K562 (cell line): ENCODE measurements around the gene KPNA1. TPM values are rescaled to one million over a fixed set of nuclear protein-coding genes. Genes with fewer than 3 reads are reported as not detected.

Experiments used
- ADNP ChIP-seq: fragments of 200-800 bp; sonication (Bioruptor generic); IDR thresholded peaks from 2 replicates; pipeline ENCODE4 v1.6.1; 2016; ENCODE audit warnings: missing genetic modification characterization, missing compliant biosample characterization
- BACH1 ChIP-seq: fragments of 200-800 bp; sonication (Bioruptor generic); IDR thresholded peaks from 2 replicates; pipeline ENCODE4 v1.6.1; 2016; ENCODE audit warnings: missing genetic modification characterization, missing compliant biosample characterization
- CCNT2 ChIP-seq: IDR thresholded peaks from 2 replicates; pipeline ENCODE4 v1.6.1; 2011; ENCODE audit warnings: borderline replicate concordance, low read depth, mild to moderate bottlenecking, moderate library complexity, mixed read lengths, low read length; ENCODE audit not compliant: insufficient read length; ENCODE audit errors: extremely low read depth
- FOXP1 ChIP-seq: sonication (generic); formaldehyde crosslinking; IDR thresholded peaks from 2 replicates; pipeline ENCODE4 v1.8.0; 2022; ENCODE audit warnings: mild to moderate bottlenecking, missing genetic modification reagents
- GABPA ChIP-seq: fragments of 200-800 bp; sonication (Bioruptor generic); conservative IDR thresholded peaks from 2 replicates; pipeline ENCODE4 v1.6.1; 2016; ENCODE audit warnings: low read depth, missing genetic modification characterization, missing compliant biosample characterization
- MCM3 ChIP-seq: fragments of 450-650 bp; IDR thresholded peaks from 2 replicates; pipeline ENCODE4 v1.6.1; 2016
- MXI1 ChIP-seq: IDR thresholded peaks from 2 replicates; pipeline ENCODE4 v1.6.1; 2011; ENCODE audit warnings: low read depth, mild to moderate bottlenecking, improper control_type of control experiment, low read length
- MYC ChIP-seq, 2 experiments: fragments of 250-450 bp in 1 of 2; sonication (Bioruptor Pico) in 1 of 2; IDR thresholded peaks; 2 replicates each; pipeline versions ENCODE4 v1.5.1 to v1.6.1; 2012 to 2021; ENCODE audit warnings: low read depth in 2 of 2, borderline replicate concordance in 1 of 2, improper control_type of control experiment in 1 of 2, low read length in 1 of 2, mild to moderate bottlenecking in 1 of 2, moderate library complexity in 1 of 2
- NONO ChIP-seq, 2 experiments: fragments of 200-400 bp in 1 of 2; fragments of 450-650 bp in 1 of 2; formaldehyde crosslinking in 1 of 2; IDR thresholded peaks; 2 replicates each; pipeline ENCODE4 v1.6.1; 2017; ENCODE audit warnings: low read depth in 2 of 2, mild to moderate bottlenecking in 2 of 2, moderate library complexity in 2 of 2, low read length in 1 of 2
- SAFB ChIP-seq: fragments of 200-400 bp; formaldehyde crosslinking; IDR thresholded peaks from 2 replicates; pipeline ENCODE4 v1.6.1; 2017; ENCODE audit warnings: low read depth, low read length, borderline replicate concordance
- SIX5 ChIP-seq, 2 experiments: IDR thresholded peaks; 2 replicates each; pipeline ENCODE4 v1.6.1; 2011; ENCODE audit warnings: low read length in 2 of 2, borderline replicate concordance in 1 of 2, low read depth in 1 of 2, mild to moderate bottlenecking in 1 of 2, moderate library complexity in 1 of 2; ENCODE audit not compliant: insufficient read depth in 1 of 2
- TCF7 ChIP-seq: sonication (generic); IDR thresholded peaks from 2 replicates; pipeline ENCODE4 v1.6.1; 2016; ENCODE audit warnings: antibody characterized with exemption, borderline replicate concordance
- ZNF121 ChIP-seq: sonication (generic); formaldehyde crosslinking; conservative IDR thresholded peaks from 2 replicates; pipeline ENCODE4 v1.8.0; 2022; ENCODE audit warnings: missing genetic modification reagents
- ZNF3 ChIP-seq: fragments of 250-450 bp; sonication (Bioruptor Pico); IDR thresholded peaks from 2 replicates; pipeline ENCODE4 v1.5.0; 2021; ENCODE audit warnings: mild to moderate bottlenecking, moderate library complexity
- ZNF584 ChIP-seq: fragments of 200-800 bp; sonication (Bioruptor generic); IDR thresholded peaks from 2 replicates; pipeline ENCODE4 v1.6.1; 2016; ENCODE audit warnings: low read depth, mild to moderate bottlenecking, missing genetic modification characterization, missing compliant biosample characterization
- ZNF780A ChIP-seq: fragments of 250-450 bp; sonication (Bioruptor Pico); IDR thresholded peaks from 2 replicates; pipeline ENCODE4 v1.5.0; 2021; ENCODE audit warnings: mild to moderate bottlenecking
- polyA plus RNA-seq, 8 experiments: library from polyadenylated mRNA; depleted of rRNA in 4 of 8; stranded (reverse) in 5 of 8; unstranded in 3 of 8; fragments of >200 nt; fragmentation: Nextera tagmentation in 2 of 8; fragmentation: Illumina TruSeq in 1 of 8; extraction: Ambion mirVana in 2 of 8; extraction: Trizol in 1 of 8; gene quantifications; 2 replicates each; pipeline versions ENCODE4 v1.2.1 to v1.2.3, GENCODE V29; 2011 to 2014; ENCODE audit warnings: inconsistent platforms in 1 of 8, missing spikeins in 1 of 8
- total RNA-seq, 7 experiments: library from RNA; depleted of rRNA in 6 of 7; stranded (reverse); fragments of >200 nt in 6 of 7; fragmentation: Illumina TruSeq in 2 of 7; extraction: Trizol in 2 of 7; gene quantifications; 2 replicates each; pipeline versions ENCODE4 v1.2.1 to v1.2.3, GENCODE V29; 2011 to 2021; ENCODE audit warnings: low replicate concordance in 1 of 7
- TF ChIP-seq, protein P1 (sequence below): IDR thresholded peaks from 2 replicates; pipeline ENCODE4 v1.6.1; 2012; ENCODE audit warnings: low read depth, low read length, improper control_type of control experiment, borderline replicate concordance
- TF ChIP-seq, protein P2 (sequence below): fragments of 250-450 bp; sonication (Bioruptor Pico); IDR thresholded peaks from 2 replicates; pipeline ENCODE4 v1.8.0; 2022; ENCODE audit warnings: inconsistent platforms, mild to moderate bottlenecking, moderate library complexity, borderline replicate concordance
- TF ChIP-seq, protein P3 (sequence below): sonication (generic); formaldehyde crosslinking; IDR thresholded peaks from 2 replicates; pipeline ENCODE4 v1.8.0; 2022; ENCODE audit warnings: mild to moderate bottlenecking, missing genetic modification reagents

KPNA1 gene
- total and polyA plus RNA-seq, 9 of the 15 experiments (the other 6 are each of a cell fraction or from before 2014, with no cell fraction given), result 9.3 to 53.8 (median 33.5) TPM

DNA sequence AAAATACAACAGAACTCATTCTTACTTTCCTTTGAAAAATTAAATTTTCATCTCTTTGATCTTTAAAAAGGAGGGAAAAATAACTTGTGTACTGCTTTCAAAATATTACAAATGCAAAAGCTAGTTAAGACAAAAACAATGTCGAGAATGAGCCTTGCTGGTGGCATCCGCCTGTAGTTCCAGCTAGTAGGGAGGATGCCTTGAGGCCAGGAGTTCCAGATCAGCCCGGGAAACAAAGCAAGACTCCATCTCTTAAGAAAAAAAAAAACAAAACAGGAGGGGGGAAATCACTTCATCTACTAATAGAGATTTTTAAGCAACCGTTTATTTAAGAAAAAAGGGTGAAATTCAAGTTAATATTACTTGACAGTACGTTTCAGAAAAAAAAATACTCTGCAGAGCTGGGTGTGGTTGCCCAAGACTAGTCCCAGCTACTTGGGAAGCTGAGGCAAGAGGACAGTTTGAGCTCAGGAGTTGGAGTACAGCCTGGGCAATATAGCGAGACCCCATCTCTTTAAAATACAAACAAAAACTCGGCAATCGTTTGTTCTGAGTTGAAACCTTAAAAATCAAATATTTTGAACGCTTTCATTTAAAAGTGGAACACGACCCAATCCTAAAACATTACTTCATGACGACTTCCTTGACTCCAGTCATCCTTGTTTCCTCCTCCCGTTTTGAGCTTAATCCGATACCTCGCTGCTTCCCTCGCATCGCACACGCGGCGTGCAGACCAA lies 1.2 kb downstream of the KPNA1 start (continued):
- TF ChIP-seq ZNF121 (CRISPR knock-in tag) (peak; percentile 94), ZNF584 (CRISPR knock-in tag) (no peak), FOXP1 (no peak), MCM3 (no peak), CCNT2 (no peak), ZNF3 (CRISPR knock-in tag) (no peak), MYC (IDR thresholded peaks at IDR 0.05; ENCODE audit: low read depth, low read length) (peak; percentile 35; the same call in 1 of the 2 replicates), MYC (CRISPR knock-in tag; IDR thresholded peaks at IDR 0.05; ENCODE audit: borderline replicate concordance, low read depth) (no peak), MXI1 (peak; percentile 84; the same call in 1 of the 2 replicates), TCF7 (no peak), ZNF780A (CRISPR knock-in tag) (no peak), GABPA (tag) (no peak), SAFB (no peak), ADNP (tag) (no peak), SIX5 (IDR thresholded peaks at IDR 0.05; ENCODE audit: borderline replicate concordance in 1 of 2, insufficient read depth in 1 of 2, low read depth in 1 of 2, low read length in 2 of 2) (no peak), BACH1 (tag) (no peak), NONO (IDR thresholded peaks at IDR 0.05; ENCODE audit: low read depth in 2 of 2, low read length in 1 of 2) (no peak)
- TF ChIP-seq, protein P1, sequence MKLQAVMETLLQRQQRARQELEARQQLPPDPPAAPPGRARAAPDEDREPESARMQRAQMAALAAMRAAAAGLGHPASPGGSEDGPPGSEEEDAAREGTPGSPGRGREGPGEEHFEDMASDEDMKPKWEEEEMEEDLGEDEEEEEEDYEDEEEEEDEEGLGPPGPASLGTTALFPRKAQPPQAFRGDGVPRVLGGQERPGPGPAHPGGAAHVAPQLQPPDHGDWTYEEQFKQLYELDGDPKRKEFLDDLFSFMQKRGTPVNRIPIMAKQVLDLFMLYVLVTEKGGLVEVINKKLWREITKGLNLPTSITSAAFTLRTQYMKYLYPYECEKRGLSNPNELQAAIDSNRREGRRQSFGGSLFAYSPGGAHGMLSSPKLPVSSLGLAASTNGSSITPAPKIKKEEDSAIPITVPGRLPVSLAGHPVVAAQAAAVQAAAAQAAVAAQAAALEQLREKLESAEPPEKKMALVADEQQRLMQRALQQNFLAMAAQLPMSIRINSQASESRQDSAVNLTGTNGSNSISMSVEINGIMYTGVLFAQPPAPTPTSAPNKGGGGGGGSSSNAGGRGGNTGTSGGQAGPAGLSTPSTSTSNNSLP, result no peak
- TF ChIP-seq, protein P2, sequence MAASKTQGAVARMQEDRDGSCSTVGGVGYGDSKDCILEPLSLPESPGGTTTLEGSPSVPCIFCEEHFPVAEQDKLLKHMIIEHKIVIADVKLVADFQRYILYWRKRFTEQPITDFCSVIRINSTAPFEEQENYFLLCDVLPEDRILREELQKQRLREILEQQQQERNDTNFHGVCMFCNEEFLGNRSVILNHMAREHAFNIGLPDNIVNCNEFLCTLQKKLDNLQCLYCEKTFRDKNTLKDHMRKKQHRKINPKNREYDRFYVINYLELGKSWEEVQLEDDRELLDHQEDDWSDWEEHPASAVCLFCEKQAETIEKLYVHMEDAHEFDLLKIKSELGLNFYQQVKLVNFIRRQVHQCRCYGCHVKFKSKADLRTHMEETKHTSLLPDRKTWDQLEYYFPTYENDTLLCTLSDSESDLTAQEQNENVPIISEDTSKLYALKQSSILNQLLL, result no peak
- TF ChIP-seq, protein P3, sequence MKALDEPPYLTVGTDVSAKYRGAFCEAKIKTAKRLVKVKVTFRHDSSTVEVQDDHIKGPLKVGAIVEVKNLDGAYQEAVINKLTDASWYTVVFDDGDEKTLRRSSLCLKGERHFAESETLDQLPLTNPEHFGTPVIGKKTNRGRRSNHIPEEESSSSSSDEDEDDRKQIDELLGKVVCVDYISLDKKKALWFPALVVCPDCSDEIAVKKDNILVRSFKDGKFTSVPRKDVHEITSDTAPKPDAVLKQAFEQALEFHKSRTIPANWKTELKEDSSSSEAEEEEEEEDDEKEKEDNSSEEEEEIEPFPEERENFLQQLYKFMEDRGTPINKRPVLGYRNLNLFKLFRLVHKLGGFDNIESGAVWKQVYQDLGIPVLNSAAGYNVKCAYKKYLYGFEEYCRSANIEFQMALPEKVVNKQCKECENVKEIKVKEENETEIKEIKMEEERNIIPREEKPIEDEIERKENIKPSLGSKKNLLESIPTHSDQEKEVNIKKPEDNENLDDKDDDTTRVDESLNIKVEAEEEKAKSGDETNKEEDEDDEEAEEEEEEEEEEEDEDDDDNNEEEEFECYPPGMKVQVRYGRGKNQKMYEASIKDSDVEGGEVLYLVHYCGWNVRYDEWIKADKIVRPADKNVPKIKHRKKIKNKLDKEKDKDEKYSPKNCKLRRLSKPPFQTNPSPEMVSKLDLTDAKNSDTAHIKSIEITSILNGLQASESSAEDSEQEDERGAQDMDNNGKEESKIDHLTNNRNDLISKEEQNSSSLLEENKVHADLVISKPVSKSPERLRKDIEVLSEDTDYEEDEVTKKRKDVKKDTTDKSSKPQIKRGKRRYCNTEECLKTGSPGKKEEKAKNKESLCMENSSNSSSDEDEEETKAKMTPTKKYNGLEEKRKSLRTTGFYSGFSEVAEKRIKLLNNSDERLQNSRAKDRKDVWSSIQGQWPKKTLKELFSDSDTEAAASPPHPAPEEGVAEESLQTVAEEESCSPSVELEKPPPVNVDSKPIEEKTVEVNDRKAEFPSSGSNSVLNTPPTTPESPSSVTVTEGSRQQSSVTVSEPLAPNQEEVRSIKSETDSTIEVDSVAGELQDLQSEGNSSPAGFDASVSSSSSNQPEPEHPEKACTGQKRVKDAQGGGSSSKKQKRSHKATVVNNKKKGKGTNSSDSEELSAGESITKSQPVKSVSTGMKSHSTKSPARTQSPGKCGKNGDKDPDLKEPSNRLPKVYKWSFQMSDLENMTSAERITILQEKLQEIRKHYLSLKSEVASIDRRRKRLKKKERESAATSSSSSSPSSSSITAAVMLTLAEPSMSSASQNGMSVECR (CRISPR knock-in tag), result 0 out of 2 replicates have a peak, but pooled peaks have one; percentile 16
